ENCODE measurements around the gene GSX2.

GRCh38 chr4:54127660-54128059 lies 27.7 kb downstream of the GSX2 start:
- TF ChIP-seq BRCA1 (IDR thresholded peaks at IDR 0.05; ENCODE audit: low read depth, low read length): no peak
- no peak for TF ChIP-seq CTCF (IDR thresholded peaks at IDR 0.05; ENCODE audit: control extremely low read depth in 1 of 3, insufficient read depth in 1 of 3, low read depth in 1 of 3, low read length in 3 of 3)
- no peak for TF ChIP-seq CEBPB (IDR thresholded peaks at IDR 0.05; ENCODE audit: low read depth, low read length)
- TF ChIP-seq POLR2AphosphoS5 (IDR thresholded peaks at IDR 0.05; ENCODE audit: low read depth, low read length): no peak
- TF ChIP-seq EZH2 (IDR thresholded peaks at IDR 0.05; ENCODE audit: low read depth, low read length, severe bottlenecking): no peak
- no peak for TF ChIP-seq TAF1 (IDR thresholded peaks at IDR 0.05; ENCODE audit: low read depth, low read length)
- no peak for TF ChIP-seq MAX (IDR thresholded peaks at IDR 0.05)
- no peak for TF ChIP-seq POLR2A (IDR thresholded peaks at IDR 0.05; ENCODE audit: control extremely low read depth in 1 of 2, low read depth in 2 of 2, low read length in 2 of 2)
- TF ChIP-seq FOSL1 (IDR thresholded peaks at IDR 0.05; ENCODE audit: insufficient read depth, low read depth, low read length): no peak
- TF ChIP-seq TAF7 (optimal IDR thresholded peaks at IDR 0.05; ENCODE audit: borderline replicate concordance, low read depth, low read length): no peak

Measured in H1 (cell line).